HepG2 (cell line): ENCODE results near the gene IL18RAP. TPM values are rescaled to one million over a fixed set of nuclear protein-coding genes. Genes with fewer than 3 reads are reported as not detected.

ENCODE experiments used
- ATAC-seq: fragments of 200-7000 bp; cut with Tn5 transposase; 3 replicates; pipeline ENCODE4 v1.9.1; 2020; ENCODE audit warnings: mild to moderate bottlenecking, moderate library complexity
- BruUV-seq: library from RNA; stranded (reverse); fragments of 400-500 nt; replicated peaks from 2 replicates; lab custom pipeline; 2021; lab: Mats Ljungman, UMichigan
- CTCF ChIA-PET: fragments of 300-600 bp; formaldehyde crosslinking; extraction: SDS; loops from one replicate; lab custom pipeline; 2021; ENCODE audit warnings: low total read pairs, inconsistent platforms, low intra/inter-chr PET ratio; lab: Yijun Ruan, JAX
- POLR2A ChIA-PET: fragments of 350-600 bp; sonication (Branson Sonifier 250); formaldehyde crosslinking; loops from one replicate; lab custom pipeline; 2020; ENCODE audit warnings: antibody characterized with exemption, inconsistent platforms; lab: Yijun Ruan, JAX
- DNase-seq: peaks from one replicate; pipeline ENCODE4 v3.0.0-alpha.2; 2015; ENCODE audit warnings: low spot score
- FAIRE-seq: peaks from 3 replicates; lab custom pipeline; 2011; peaks lifted over from hg19 to GRCh38; lab: Jason Lieb, UNC
- H2AFZ ChIP-seq: one replicate; pipeline ENCODE4 v1.6.1; 2011; ENCODE audit warnings: low read length, inconsistent platforms
- H3K27ac ChIP-seq: fragments of 300-600 bp; 3 replicates; pipeline ENCODE4 v1.8.0; 2011; ENCODE audit warnings: mixed run types, mild to moderate bottlenecking, mixed read lengths, low read length, inconsistent platforms; ENCODE audit not compliant: insufficient read depth; ENCODE audit errors: extremely low read length
- H3K27me3 ChIP-seq, 2 experiments: fragments of 200-600 bp in 1 of 2; 2 replicates in 1 of 2; 3 replicates in 1 of 2; pipeline versions ENCODE4 v1.6.0 to v1.8.0; 2011; ENCODE audit warnings: low read length in 2 of 2, mild to moderate bottlenecking in 2 of 2, moderate library complexity in 2 of 2, inconsistent platforms in 1 of 2; ENCODE audit not compliant: insufficient read depth in 2 of 2, control insufficient read depth in 1 of 2
- H3K36me3 ChIP-seq, 2 experiments: fragments of 200-600 bp in 1 of 2; replicated peaks in 1 of 2; 2 replicates in 1 of 2; 3 replicates in 1 of 2; pipeline versions ENCODE4 v1.5.1 to v1.8.0; 2011; ENCODE audit warnings: low read length in 2 of 2, inconsistent platforms in 1 of 2; ENCODE audit not compliant: insufficient read depth in 2 of 2, control insufficient read depth in 1 of 2
- H3K4me1 ChIP-seq: 2 replicates; pipeline ENCODE4 v1.5.1; 2012; ENCODE audit warnings: low read length, inconsistent platforms; ENCODE audit not compliant: insufficient read depth
- H3K4me2 ChIP-seq: 2 replicates; pipeline ENCODE4 v1.6.0; 2011; ENCODE audit warnings: low read depth, low read length, inconsistent platforms
- H3K4me3 ChIP-seq, 3 experiments: fragments of 200-600 bp in 1 of 3; sonication (generic), shearing (Covaris generic) in 1 of 3; replicated peaks in 1 of 3; 2 replicates each; pipeline ENCODE4 v1.5.1; 2011 to 2016; ENCODE audit warnings: low read length in 3 of 3, inconsistent platforms in 2 of 3, low read depth in 2 of 3, mild to moderate bottlenecking in 2 of 3, control low read depth in 1 of 3, mixed read lengths in 1 of 3; ENCODE audit not compliant: insufficient read depth in 1 of 3
- H3K79me2 ChIP-seq: one replicate; pipeline ENCODE4 v1.6.1; 2011; ENCODE audit warnings: low read length, inconsistent platforms; ENCODE audit not compliant: insufficient read depth
- H3K9ac ChIP-seq: 2 replicates; pipeline ENCODE4 v1.6.0; 2011; ENCODE audit warnings: mild to moderate bottlenecking, low read depth, low read length, inconsistent platforms; ENCODE audit not compliant: insufficient read depth
- H3K9me3 ChIP-seq: 2 replicates; pipeline ENCODE4 v1.5.1; 2012; ENCODE audit warnings: mild to moderate bottlenecking, low read length
- H4K20me1 ChIP-seq: 2 replicates; pipeline ENCODE4 v1.6.0; 2011; ENCODE audit warnings: inconsistent platforms, mild to moderate bottlenecking, low read length, moderate library complexity; ENCODE audit not compliant: insufficient read depth
- CREB1 ChIP-seq, 2 experiments: fragments of 450-650 bp in 1 of 2; IDR thresholded peaks; 2 replicates each; pipeline ENCODE4 v1.6.1; 2016 to 2017; ENCODE audit warnings: control low read depth in 1 of 2, mild to moderate bottlenecking in 1 of 2, missing compliant biosample characterization in 1 of 2, missing genetic modification characterization in 1 of 2
- CREBL2 ChIP-seq: sonication (generic); formaldehyde crosslinking; IDR thresholded peaks from 2 replicates; pipeline ENCODE4 v1.8.1; 2023; ENCODE audit warnings: missing genetic modification reagents, mild to moderate bottlenecking, borderline replicate concordance
- ETV6 ChIP-seq: sonication (generic); formaldehyde crosslinking; conservative IDR thresholded peaks from 2 replicates; pipeline ENCODE4 v1.4.0; 2020; ENCODE audit warnings: missing genetic modification reagents
- HDAC6 ChIP-seq: fragments of 200-600 bp; sonication (generic); IDR thresholded peaks from 2 replicates; pipeline ENCODE4 v1.7.0; 2017; ENCODE audit warnings: mild to moderate bottlenecking, antibody characterized with exemption, low read length, low read depth
- KDM5A ChIP-seq: fragments of 200-600 bp; sonication (generic); IDR thresholded peaks from 2 replicates; pipeline ENCODE4 v1.7.0; 2018; ENCODE audit warnings: antibody characterized with exemption, mild to moderate bottlenecking, low read length, borderline replicate concordance
- KLF11 ChIP-seq: IDR thresholded peaks from 2 replicates; pipeline ENCODE4 v1.6.1; 2016; ENCODE audit warnings: missing compliant biosample characterization
- KMT2A ChIP-seq: sonication (generic); formaldehyde crosslinking; IDR thresholded peaks from 2 replicates; pipeline ENCODE4 v1.4.0; 2020; ENCODE audit warnings: missing genetic modification reagents
- MIER3 ChIP-seq: IDR thresholded peaks from 2 replicates; pipeline ENCODE4 v1.6.1; 2016; ENCODE audit warnings: missing compliant biosample characterization, borderline replicate concordance
- PLSCR1 ChIP-seq: sonication (generic); formaldehyde crosslinking; IDR thresholded peaks from 2 replicates; pipeline ENCODE4 v1.5.0; 2020; ENCODE audit warnings: missing genetic modification reagents, mild to moderate bottlenecking, borderline replicate concordance
- RAD21 ChIP-seq: fragments of 450-650 bp; formaldehyde crosslinking; IDR thresholded peaks from 2 replicates; pipeline ENCODE4 v1.5.0; 2020; ENCODE audit warnings: mild to moderate bottlenecking
- SAP130 ChIP-seq: IDR thresholded peaks from 2 replicates; pipeline ENCODE4 v1.6.1; 2016; ENCODE audit warnings: low read depth
- THAP8 ChIP-seq: sonication (generic); formaldehyde crosslinking; IDR thresholded peaks from 2 replicates; pipeline ENCODE4 v1.5.1; 2020; ENCODE audit warnings: missing genetic modification reagents, mild to moderate bottlenecking, borderline replicate concordance
- ZBTB26 ChIP-seq: IDR thresholded peaks from 2 replicates; pipeline ENCODE4 v1.6.1; 2016; ENCODE audit warnings: missing compliant biosample characterization, missing genetic modification reagents, borderline replicate concordance
- ZNF572 ChIP-seq: sonication (generic); formaldehyde crosslinking; IDR thresholded peaks from 2 replicates; pipeline ENCODE4 v1.5.1; 2020; ENCODE audit warnings: mild to moderate bottlenecking, missing genetic modification reagents
- ZNF616 ChIP-seq: sonication (generic); formaldehyde crosslinking; IDR thresholded peaks from 2 replicates; pipeline ENCODE4 v1.5.0; 2020; ENCODE audit warnings: low read depth, mild to moderate bottlenecking, missing genetic modification reagents
- WGBS: methylation state at CpG from one replicate; pipeline ENCODE4 v1.1.6; 2017; ENCODE audit warnings: low lambda C conversion rate; 5-methylcytosine and 5-hydroxymethylcytosine counted together
- in situ Hi-C: cut with HindIII; loops from 2 replicates; pipeline ENCODE4 v1.10.0; 2017; ENCODE audit warnings: low pct_unique_long_range_greater_than_20kb; ENCODE audit not compliant: extremely low pct_ligation_motif_present
- intact Hi-C: fragments of 100-400 bp; cut with micrococcal nuclease; formaldehyde crosslinking; loops from one replicate; pipeline ENCODE4 v1.10.0; 2022; ENCODE audit not compliant: unreplicated experiment
- polyA plus RNA-seq, 8 experiments: library from polyadenylated mRNA; depleted of rRNA in 3 of 8; stranded (reverse) in 7 of 8; unstranded in 1 of 8; fragments of >200 nt; fragmentation: Illumina TruSeq in 4 of 8; extraction: Trizol in 4 of 8; gene quantifications; 2 replicates each; pipeline versions ENCODE4 v1.2.1 to v1.2.3, GENCODE V29; 2011 to 2016; ENCODE audit warnings: low read depth in 4 of 8, missing spikeins in 1 of 8, mixed read lengths in 1 of 8; ENCODE audit not compliant: insufficient read depth in 1 of 8
- total RNA-seq, 5 experiments: library from RNA; depleted of rRNA; stranded (reverse); fragments of >200 nt; fragmentation: Illumina TruSeq; extraction: Trizol; gene quantifications; 2 replicates each; pipeline ENCODE4 v1.2.3, GENCODE V29; 2016; ENCODE audit warnings: low read depth in 1 of 5

Gene IL18RAP
- total and polyA plus RNA-seq, 2 of the 13 experiments (the other 11 are each of a cell fraction or from before 2014, with no cell fraction given) = 0.05 TPM; not detected in 1

- Histone ChIP-seq H3K36me3 (no peaks in the 10 kb centered on the region), H3K9me3 (no peaks in the 10 kb centered on the region), H3K27me3 (peaks cover 0 to 8% of the 10 kb centered on the region in 2 experiments; a peak in 2 of 5 replicates), H3K4me2 (no peak overlapping the region), H3K4me3 (no peak overlapping the region), H3K9ac (no peak overlapping the region), H2AFZ (no peak overlapping the region), H3K4me1 (no peaks in the 10 kb centered on the region), H4K20me1 (no peaks in the 10 kb centered on the region), H3K79me2 (no peaks in the 10 kb centered on the region), H3K27ac (no peak overlapping the region)
- ATAC-seq = no peak
- in situ Hi-C loops = no loop called here
- intact Hi-C loops = no loop called here
- no TSS peak for BruUV-seq
- FAIRE-seq = no peak
- DNase-seq = no peak
- ChIA-PET POLR2A (no interaction called here), CTCF (no interaction called here)
- 0% methylated on average over 2 of the region's 2 CpGs for WGBS
- no peak for TF ChIP-seq HDAC6
- 0 out of 2 replicates have a peak, but pooled peaks have one; percentile 36 for TF ChIP-seq CREB1 (IDR thresholded peaks at IDR 0.05)
- TF ChIP-seq CREB1 (CRISPR knock-in tag; IDR thresholded peaks at IDR 0.05) = no peak
- TF ChIP-seq THAP8 (CRISPR knock-in tag) = no peak
Observed at GRCh38 chr2:102498414-102498813, 75.5 kb downstream of the IL18RAP start.

GRCh38 chr2:102499558-102499957 lies 76.6 kb downstream of the IL18RAP start:
- Histone ChIP-seq H3K9me3 (no peaks in the 10 kb centered on the region), H4K20me1 (no peaks in the 10 kb centered on the region), H3K4me3 (no peak overlapping the region), H3K4me1 (no peaks in the 10 kb centered on the region), H3K79me2 (no peaks in the 10 kb centered on the region), H3K27me3 (peaks cover 0 to 8% of the 10 kb centered on the region in 2 experiments; a peak in 2 of 5 replicates), H3K9ac (no peak overlapping the region), H3K4me2 (no peak overlapping the region), H3K27ac (no peak overlapping the region), H2AFZ (no peak overlapping the region), H3K36me3 (no peaks in the 10 kb centered on the region)
- in situ Hi-C loops = no loop called here
- no TSS peak for BruUV-seq
- no peak for ATAC-seq
- WGBS = 2% methylated on average over 1 of the region's 1 CpG
- intact Hi-C loops = no loop called here
- POLR2A ChIA-PET = no interaction called here
- CTCF ChIA-PET = no interaction called here
- no peak for FAIRE-seq
- no peak for DNase-seq
- TF ChIP-seq KLF11 (CRISPR knock-in tag) (no peak), MIER3 (CRISPR knock-in tag) (no peak), PLSCR1 (CRISPR knock-in tag) (no peak), KMT2A (no peak), ZNF616 (CRISPR knock-in tag) (no peak), ETV6 (CRISPR knock-in tag) (no peak), CREBL2 (CRISPR knock-in tag) (no peak), ZNF572 (no peak), ZBTB26 (CRISPR knock-in tag) (no peak), RAD21 (CRISPR knock-in tag) (no peak), KDM5A (no peak), SAP130 (CRISPR knock-in tag) (no peak)
